SIG-M5 (cell line): ENCODE data around the gene CTDP1.

Experiments
- DNase-seq: peaks from one replicate; lab custom pipeline; 2025; lab: John Stamatoyannopoulos, UW

The CTDP1 gene

GRCh38 chr18:79643054-79643984 is 36.3 kb upstream of the CTDP1 start:
- no peak for DNase-seq

DNA sequence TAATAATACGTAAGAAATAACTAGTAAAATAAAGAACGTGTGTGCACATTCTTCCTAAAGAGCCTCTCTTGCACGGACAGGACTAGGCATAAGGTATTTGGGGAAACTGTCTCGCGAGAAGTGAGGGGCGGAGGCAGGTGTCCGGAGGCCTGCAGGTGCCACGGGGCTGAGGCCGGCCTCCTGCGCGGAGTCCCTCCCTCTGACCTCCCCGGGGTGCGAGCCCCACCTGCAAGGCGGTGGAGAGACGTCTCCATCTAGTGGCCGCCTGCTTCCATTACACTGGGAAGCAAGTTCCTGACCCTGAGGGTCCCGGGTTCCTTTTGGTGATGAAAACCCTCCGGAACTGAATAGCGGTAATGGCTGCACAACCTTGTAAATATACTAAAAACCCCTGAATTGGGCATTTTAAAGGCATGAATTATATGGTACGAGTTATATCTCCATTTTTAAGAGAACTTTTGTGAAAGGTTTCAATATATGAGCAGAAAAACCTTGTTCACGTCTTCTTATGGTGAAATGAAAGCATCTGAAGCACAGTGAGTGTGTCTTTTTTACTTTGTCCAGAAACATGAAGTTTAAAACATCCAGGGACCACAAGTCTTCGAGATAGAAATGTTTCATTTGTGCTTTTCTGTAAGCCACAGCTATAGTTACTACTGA is 35.5 kb upstream of the CTDP1 start:
- no peak for DNase-seq

- no peak for DNase-seq
Measured at GRCh38 chr18:79644666-79645057, 34.9 kb upstream of the CTDP1 start.

- DNase-seq = no peak
Measured at GRCh38 chr18:79645291-79645983, 34.2 kb upstream of the CTDP1 start.

DNA sequence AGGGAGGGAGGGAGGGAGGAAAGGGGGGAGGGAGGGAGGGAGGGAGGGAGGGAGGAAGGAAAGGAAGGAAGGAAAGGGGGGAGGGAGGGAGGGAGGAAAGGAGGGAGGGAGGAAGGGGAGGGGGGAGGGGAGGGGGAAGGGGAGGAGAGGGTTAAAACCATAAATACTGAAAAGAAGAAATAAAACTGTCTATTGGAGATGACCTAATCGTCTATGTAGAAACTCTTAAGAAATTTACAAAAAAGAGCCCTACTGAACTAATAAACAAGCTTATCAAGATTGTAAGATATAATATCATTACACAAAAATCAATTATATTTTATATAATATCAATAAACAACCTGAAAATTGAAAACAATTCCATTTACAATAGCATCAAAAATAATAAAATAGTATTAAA is 32.3 kb upstream of the CTDP1 start:
- no peak for DNase-seq

GRCh38 chr18:79650959-79651358 is 28.6 kb upstream of the CTDP1 start:
- no peak for DNase-seq

- no peak for DNase-seq
Measured at GRCh38 chr18:79657342-79657996, 22.1 kb upstream of the CTDP1 start.

- no peak for DNase-seq
Measured at GRCh38 chr18:79658366-79658765, 21.2 kb upstream of the CTDP1 start.

DNA sequence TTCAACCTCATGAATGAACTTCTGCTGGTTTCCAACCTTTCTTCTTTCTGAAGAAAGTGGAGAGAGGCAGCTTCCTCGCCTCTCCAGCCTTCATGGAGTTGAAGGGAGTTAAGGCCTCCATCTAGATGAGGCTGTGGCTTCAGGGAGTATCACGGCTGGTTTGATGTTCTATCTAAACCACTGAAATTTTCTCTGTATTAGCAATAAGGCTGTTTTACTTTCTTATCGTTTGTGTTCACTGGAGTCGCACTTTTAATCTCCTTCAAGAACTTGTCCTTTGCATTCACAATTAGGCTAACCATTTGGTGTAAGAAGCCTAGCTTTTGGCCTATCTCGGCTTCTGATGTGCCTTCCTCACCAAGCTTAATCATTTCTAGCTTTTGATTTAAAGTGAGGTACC is 19.9 kb upstream of the CTDP1 start:
- DNase-seq = no peak

GRCh38 chr18:79662034-79662433 is 17.6 kb upstream of the CTDP1 start:
- DNase-seq = no peak

DNA sequence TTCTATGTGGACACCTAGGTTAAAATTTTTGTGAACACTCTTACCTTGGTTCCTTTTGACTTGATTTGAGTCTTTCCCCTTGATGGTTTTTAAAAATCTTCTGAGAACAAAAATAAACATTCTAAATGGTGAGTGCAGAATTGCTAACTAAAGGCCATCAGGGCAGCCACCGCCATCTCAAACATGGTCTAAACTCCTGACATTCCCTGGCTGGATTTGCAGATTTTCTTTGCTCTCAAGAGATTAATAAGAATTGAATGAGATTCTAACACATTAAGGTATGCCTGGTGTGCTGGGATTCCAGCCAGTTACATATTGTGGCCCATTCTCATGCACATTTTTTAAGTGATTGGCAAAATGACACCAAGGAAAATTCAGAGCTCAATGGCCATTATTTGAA is 17.2 kb upstream of the CTDP1 start:
- no peak for DNase-seq

DNA sequence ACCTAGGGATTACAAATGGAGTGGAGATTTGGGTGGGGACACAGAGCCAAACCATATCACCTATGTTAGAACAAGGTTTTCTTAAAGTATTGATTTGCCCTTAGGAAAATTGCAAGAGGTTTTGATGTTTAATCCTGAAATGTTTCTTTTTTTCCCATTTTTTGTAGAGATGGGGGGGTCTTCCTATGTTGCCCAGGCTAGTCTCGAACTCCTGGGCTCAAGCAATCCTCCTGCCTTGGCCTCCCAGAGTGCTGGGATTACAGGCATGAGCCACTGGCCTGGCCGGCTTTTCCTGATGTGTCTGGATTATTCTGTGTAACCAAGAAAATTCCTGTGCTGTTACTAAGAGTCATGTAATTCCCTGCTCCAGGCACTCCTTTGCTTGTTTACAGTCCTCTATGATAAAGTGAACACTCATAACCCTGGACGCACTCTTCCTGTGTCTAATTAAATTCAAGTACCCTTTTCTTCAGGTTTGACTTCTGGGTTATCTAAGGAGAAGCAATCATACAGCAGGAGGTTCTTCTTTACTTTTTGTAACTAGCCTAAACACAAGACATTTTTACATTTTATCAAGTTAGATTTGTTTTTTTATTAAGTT is 15.0 kb upstream of the CTDP1 start:
- DNase-seq = no peak

DNA sequence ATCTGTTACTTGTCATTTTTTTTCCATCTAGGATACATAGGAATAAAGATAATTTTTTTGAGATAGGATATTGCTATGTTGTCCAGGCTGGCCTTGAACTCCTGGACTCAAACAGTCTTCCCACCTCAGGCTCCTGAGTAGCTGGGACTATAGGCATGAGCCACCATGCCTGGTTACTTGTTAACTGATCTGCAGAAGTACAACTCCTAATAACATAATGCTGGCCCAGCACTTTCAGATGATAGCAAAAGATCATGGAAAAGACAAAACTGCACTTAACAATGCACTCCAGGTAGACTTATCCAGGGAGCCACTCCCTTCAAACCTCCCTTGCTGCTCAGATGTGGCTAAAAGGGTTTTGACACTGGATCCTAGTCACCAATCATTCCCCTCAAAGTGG is 11.4 kb upstream of the CTDP1 start:
- DNase-seq = no peak

- no peak for DNase-seq
Measured at GRCh38 chr18:79672490-79673276, 6.9 kb upstream of the CTDP1 start.

- no peak for DNase-seq
Measured at GRCh38 chr18:79677221-79677620, 2.4 kb upstream of the CTDP1 start.

GRCh38 chr18:79677840-79678239 is 1.8 kb upstream of the CTDP1 start:
- DNase-seq = no peak

DNA sequence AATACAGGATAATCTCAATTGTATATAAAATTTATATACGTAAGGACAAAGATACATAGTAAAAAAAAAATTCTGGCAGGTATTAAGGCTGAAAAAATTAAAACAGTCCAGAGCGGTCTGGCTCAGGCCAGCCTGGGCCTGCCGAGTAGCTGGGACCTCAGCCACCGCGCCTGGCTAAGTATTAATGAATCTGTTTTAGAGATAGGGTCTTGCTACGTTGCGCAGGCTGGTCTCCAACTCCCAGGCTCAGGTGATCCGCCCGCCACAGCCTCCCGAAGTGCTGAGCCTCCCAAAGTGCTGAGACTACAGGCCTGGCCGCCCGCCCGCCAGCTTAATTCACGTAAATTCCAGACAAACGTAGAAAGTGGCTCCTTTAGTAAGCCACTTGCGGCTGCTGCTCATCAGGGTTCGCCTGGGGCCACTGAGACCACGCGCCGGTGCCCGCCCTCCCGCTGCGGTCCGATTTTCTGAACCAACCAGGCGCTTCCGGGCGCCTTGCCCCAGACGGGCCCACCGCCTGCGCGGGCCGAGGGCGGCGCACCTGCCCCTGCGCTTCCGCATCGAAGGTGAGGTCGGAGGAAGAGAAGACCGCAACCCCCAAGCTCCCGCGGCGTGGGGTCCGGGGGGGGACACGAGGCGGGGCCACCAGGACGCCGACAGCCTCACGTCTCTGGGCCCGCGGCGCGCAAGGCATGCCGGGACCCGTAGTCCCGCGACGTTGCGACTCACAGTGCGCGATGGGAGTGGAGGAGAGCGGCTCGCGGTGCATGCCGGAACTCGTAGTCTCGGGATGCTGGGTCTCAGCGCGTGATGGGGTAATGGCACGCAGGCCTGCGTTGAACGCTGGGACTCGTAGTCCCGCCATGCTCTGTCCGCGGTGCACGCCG is 695 bp upstream of the CTDP1 start:
- peak; percentile 87 for DNase-seq

DNA sequence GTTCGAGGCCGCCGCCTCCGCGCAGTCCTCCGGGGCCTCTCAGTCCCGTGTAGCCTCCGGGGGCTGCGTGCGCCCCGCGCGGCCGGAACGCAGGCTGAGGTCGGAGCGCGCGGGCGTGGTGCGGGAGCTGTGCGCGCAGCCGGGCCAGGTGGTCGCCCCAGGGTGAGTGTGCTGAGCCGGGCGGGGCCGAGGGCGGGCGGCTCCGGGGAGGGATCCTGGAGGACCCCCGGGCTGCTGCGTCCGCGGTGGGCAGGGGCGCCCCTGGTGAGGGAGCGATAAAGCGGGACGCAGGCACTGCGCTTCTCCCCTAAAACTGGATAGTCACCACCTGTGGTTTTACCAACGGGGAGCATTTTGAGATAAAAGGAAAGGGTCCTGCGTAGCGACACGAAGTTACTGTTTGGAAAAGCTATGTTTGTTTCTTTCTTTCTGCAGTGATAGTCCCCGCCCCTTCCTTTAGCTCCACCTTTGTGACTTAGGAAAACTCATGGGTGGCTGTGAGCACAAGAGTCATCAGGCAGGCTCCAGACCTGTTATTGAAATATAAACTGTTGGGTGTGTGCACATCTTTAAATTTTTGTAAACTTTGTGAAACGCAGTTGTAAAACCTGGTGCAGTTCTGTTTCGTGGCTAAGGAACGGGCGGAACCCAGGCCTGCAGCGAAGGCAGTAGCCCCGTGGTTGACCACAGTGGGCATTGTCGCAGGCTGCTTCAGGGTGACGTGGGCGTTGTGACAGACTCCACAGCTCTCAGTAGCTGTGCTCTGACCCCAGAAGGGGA is 687 bp downstream of the CTDP1 start:
- no peak for DNase-seq

DNA sequence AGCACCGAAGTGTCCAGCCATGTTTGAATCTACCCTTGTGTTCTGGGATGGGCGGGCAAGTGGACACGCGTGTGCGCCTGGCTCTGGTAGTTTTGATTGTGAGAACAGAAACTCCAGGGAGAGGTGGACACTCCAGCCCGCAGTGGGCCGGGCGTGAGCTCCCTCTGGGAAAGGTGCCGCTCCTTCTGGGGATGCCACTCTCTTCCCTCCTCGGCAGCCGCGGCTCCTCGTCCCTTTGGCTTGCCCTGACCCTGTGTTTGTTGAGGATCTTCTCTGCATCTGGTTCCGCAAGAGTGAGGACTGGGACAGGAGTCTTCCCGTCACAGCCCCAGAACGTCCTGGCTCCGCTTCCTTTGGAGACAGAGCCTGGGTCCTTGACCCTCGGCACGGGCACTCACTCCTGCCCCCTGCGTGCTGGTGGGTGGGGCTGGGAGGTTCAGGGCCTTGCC is 1.3 kb downstream of the CTDP1 start:
- no peak for DNase-seq
